ENCODE results near the gene AFDN.

AFDN gene

GRCh38 chr6:167826896-167827582 lies at the start of gene AFDN:
AFDN (plus strand) TSS chr6:167826911; CDS start chr6:167827133, 222 bp downstream.
- peak in 4 of 14 donors; percentile 17 to 67 (median 43) for DNase-seq

GRCh38 chr6:167778497-167779128 lies 48.1 kb upstream of the AFDN start:
- DNase-seq: no peak

GRCh38 chr6:167779129-167779992 lies 47.4 kb upstream of the AFDN start:
- DNase-seq: no peak

GRCh38 chr6:167779993-167780655 lies 46.6 kb upstream of the AFDN start:
- DNase-seq: no peak

GRCh38 chr6:167781066-167781767 lies 45.5 kb upstream of the AFDN start:
- no peak for DNase-seq

GRCh38 chr6:167781868-167782267 lies 44.8 kb upstream of the AFDN start:
- no peak for DNase-seq

- DNase-seq: no peak
Measured at GRCh38 chr6:167782698-167783517, 43.8 kb upstream of the AFDN start.

GRCh38 chr6:167786853-167787675 lies 39.6 kb upstream of the AFDN start:
- no peak for DNase-seq

- no peak for DNase-seq
Measured at GRCh38 chr6:167787896-167788562, 38.7 kb upstream of the AFDN start.

GRCh38 chr6:167788563-167788903 lies 38.2 kb upstream of the AFDN start:
- no peak for DNase-seq

- no peak for DNase-seq
Measured at GRCh38 chr6:167789358-167789757, 37.4 kb upstream of the AFDN start.

GRCh38 chr6:167791091-167791779 lies 35.5 kb upstream of the AFDN start:
- DNase-seq: no peak

GRCh38 chr6:167791780-167792478 lies 34.8 kb upstream of the AFDN start:
- DNase-seq: no peak

GRCh38 chr6:167793421-167793820 lies 33.3 kb upstream of the AFDN start:
- no peak for DNase-seq

GRCh38 chr6:167794161-167795157 lies 32.3 kb upstream of the AFDN start:
- no peak for DNase-seq

- no peak for DNase-seq
Measured at GRCh38 chr6:167795321-167795811, 31.3 kb upstream of the AFDN start.

GRCh38 chr6:167795874-167796191 lies 30.9 kb upstream of the AFDN start:
- DNase-seq: no peak

All from C1 segment of cervical spinal cord (tissue), 14 donors.